Limb (tissue), 2 donors: ENCODE data around the gene PRAMEF33.
"Not testable (repeated sequence)": the region's sequence is repeated elsewhere in the genome, so short reads cannot be mapped to it uniquely, and the experiment has no call there.

Experiments
- DNase-seq, 2 donors: peaks; one replicate each; pipeline ENCODE4 v3.0.0-alpha.2; 2016; ENCODE audit errors: extremely low spot score in 2 of 2

The PRAMEF33 gene

GRCh38 chr1:13303239-13303638 is at the start of gene PRAMEF33:
Gene PRAMEF33 (plus strand): TSS chr1:13303539. CDS start chr1:13305955, 2,416 bp downstream.
- DNase-seq = not testable (repeated sequence)

- not testable (repeated sequence) for DNase-seq
These were observed 49.4 kb upstream of the PRAMEF33 start, which contains the start of gene PRAMEF5 for GRCh38 chr1:13253898-13254297. Gene PRAMEF5 (plus strand): TSS chr1:13254198. CDS start chr1:13259269, 5,071 bp downstream.

GRCh38 chr1:13265124-13265523 is 38.2 kb upstream of the PRAMEF33 start:
- not testable (repeated sequence) for DNase-seq

- DNase-seq = not testable (repeated sequence)
These were observed 26.3 kb upstream of the PRAMEF33 start for GRCh38 chr1:13277016-13277415.

- not testable (repeated sequence) for DNase-seq
These were observed 23.7 kb upstream of the PRAMEF33 start for GRCh38 chr1:13279617-13280016.

GRCh38 chr1:13285037-13285436 is 18.3 kb upstream of the PRAMEF33 start, which contains the start of gene PRAMEF8:
Gene PRAMEF8 (minus strand): TSS chr1:13285137. CDS start chr1:13284091, 1,046 bp downstream.
- DNase-seq = not testable (repeated sequence)

GRCh38 chr1:13289030-13289429 is 14.3 kb upstream of the PRAMEF33 start:
- not testable (repeated sequence) for DNase-seq

GRCh38 chr1:13297216-13297931 is 6.0 kb upstream of the PRAMEF33 start:
- not testable (repeated sequence) for DNase-seq

- DNase-seq = not testable (repeated sequence)
These were observed 4.6 kb upstream of the PRAMEF33 start for GRCh38 chr1:13298699-13299098.

GRCh38 chr1:13302197-13302596 is 1.1 kb upstream of the PRAMEF33 start:
- DNase-seq = not testable (repeated sequence)

- DNase-seq = not testable (repeated sequence)
These were observed 11.9 kb downstream of the PRAMEF33 start, which contains the start of gene PRAMEF15 for GRCh38 chr1:13315281-13315680. Gene PRAMEF15 (plus strand): TSS chr1:13315581. CDS start chr1:13318408, 2,827 bp downstream.

- not testable (repeated sequence) for DNase-seq
These were observed 39.2 kb downstream of the PRAMEF33 start for GRCh38 chr1:13342496-13342895.

GRCh38 chr1:13347034-13347433 is 43.7 kb downstream of the PRAMEF33 start, which contains the start of gene PRAMEF14:
Gene PRAMEF14 (minus strand): TSS chr1:13347134. CDS start chr1:13345314, 1,820 bp downstream.
- not testable (repeated sequence) for DNase-seq

- DNase-seq = not testable (repeated sequence)
These were observed 50.1 kb downstream of the PRAMEF33 start for GRCh38 chr1:13353476-13353875.

- DNase-seq = not testable (repeated sequence)
These were observed 51.1 kb downstream of the PRAMEF33 start for GRCh38 chr1:13354475-13354874.

- peak; percentile 26 to 39 for DNase-seq
These were observed 53.4 kb downstream of the PRAMEF33 start for GRCh38 chr1:13356774-13357173.
